Transverse colon (tissue), 3 donors: ENCODE measurements around the gene SHROOM2.

Experiments used
- CTCF ChIP-seq, 5 experiments: fragments of 200-600 bp in 3 of 5; fragments of 450-650 bp in 2 of 5; sonication (generic) in 3 of 5; IDR thresholded peaks; 1 replicate in 2 of 5; 2 replicates in 3 of 5; pipeline ENCODE4 v1.5.1; 2016 to 2017; ENCODE audit warnings: antibody characterized with exemption in 5 of 5, inconsistent platforms in 3 of 5, mild to moderate bottlenecking in 2 of 5, moderate library complexity in 1 of 5
- POLR2A ChIP-seq: fragments of 450-650 bp; IDR thresholded peaks from one replicate; pipeline ENCODE4 v1.6.1; 2016; ENCODE audit warnings: antibody characterized with exemption, mild to moderate bottlenecking, moderate library complexity

- TF ChIP-seq CTCF (IDR thresholded peaks at IDR 0.05) (no peak), POLR2A (no peak)
Observed at GRCh38 chrX:9938516-9938915, 152.3 kb downstream of the SHROOM2 start.
